Trophoblast cell (in vitro differentiated cells and primary cell): ENCODE data around the gene BTAF1.

Experiments used
- DNase-seq, 2 donors: peaks; one replicate each; pipeline ENCODE4 v3.0.0-alpha.2; 2016
- H2AFZ ChIP-seq: 2 replicates; pipeline ENCODE4 v1.6.1; 2013; ENCODE audit warnings: low read length, moderate library complexity, mild to moderate bottlenecking; ENCODE audit not compliant: insufficient read depth, poor library complexity
- H2AK5ac ChIP-seq: 2 replicates; pipeline ENCODE4 v1.6.1; 2013; ENCODE audit warnings: mild to moderate bottlenecking, low read length
- H2BK120ac ChIP-seq: 2 replicates; pipeline ENCODE4 v1.6.1; 2013; ENCODE audit warnings: low read length, mild to moderate bottlenecking, moderate library complexity; ENCODE audit not compliant: insufficient read depth, poor library complexity
- H2BK12ac ChIP-seq: 2 replicates; pipeline ENCODE4 v1.6.1; 2013; ENCODE audit warnings: mild to moderate bottlenecking, low read length, moderate library complexity
- H2BK5ac ChIP-seq: 2 replicates; pipeline ENCODE4 v1.6.1; 2013; ENCODE audit warnings: low read length, low read depth, moderate library complexity, mild to moderate bottlenecking; ENCODE audit not compliant: poor library complexity
- H3K14ac ChIP-seq: 2 replicates; pipeline ENCODE4 v1.6.1; 2013; ENCODE audit warnings: mild to moderate bottlenecking, low read length
- H3K18ac ChIP-seq: 2 replicates; pipeline ENCODE4 v1.6.1; 2013; ENCODE audit warnings: mild to moderate bottlenecking, low read length
- H3K23ac ChIP-seq: 2 replicates; pipeline ENCODE4 v1.6.1; 2013; ENCODE audit warnings: low read length
- H3K27ac ChIP-seq: 2 replicates; pipeline ENCODE4 v1.5.1; 2013; ENCODE audit warnings: low read depth, mild to moderate bottlenecking, inconsistent platforms, low read length, moderate library complexity
- H3K27me3 ChIP-seq: 2 replicates; pipeline ENCODE4 v1.6.1; 2013; ENCODE audit warnings: inconsistent platforms, mild to moderate bottlenecking, low read length, moderate library complexity; ENCODE audit not compliant: insufficient read depth
- H3K36me3 ChIP-seq, 2 experiments: 1 replicate in 1 of 2; 2 replicates in 1 of 2; pipeline ENCODE4 v1.6.1; 2013; ENCODE audit warnings: low read length in 2 of 2, mild to moderate bottlenecking in 2 of 2, moderate library complexity in 1 of 2; ENCODE audit not compliant: insufficient read depth in 2 of 2, control insufficient read depth in 1 of 2
- H3K4ac ChIP-seq: 2 replicates; pipeline ENCODE4 v1.6.1; 2013; ENCODE audit warnings: low read depth, mild to moderate bottlenecking, low read length, moderate library complexity
- H3K4me1 ChIP-seq, 2 experiments: 1 replicate in 1 of 2; 2 replicates in 1 of 2; pipeline ENCODE4 v1.6.1; 2013; ENCODE audit warnings: low read length in 2 of 2, mild to moderate bottlenecking in 2 of 2, moderate library complexity in 1 of 2; ENCODE audit not compliant: insufficient read depth in 2 of 2, control insufficient read depth in 1 of 2
- H3K4me2 ChIP-seq: 2 replicates; pipeline ENCODE4 v1.6.1; 2013; ENCODE audit warnings: inconsistent platforms, mild to moderate bottlenecking, low read length, moderate library complexity
- H3K4me3 ChIP-seq: 2 replicates; pipeline ENCODE4 v1.5.1; 2013; ENCODE audit warnings: mild to moderate bottlenecking, low read depth, low read length, inconsistent platforms
- H3K79me1 ChIP-seq: one replicate; pipeline ENCODE4 v1.6.1; 2013; ENCODE audit warnings: low read length
- H3K79me2 ChIP-seq: 2 replicates; pipeline ENCODE4 v1.6.1; 2013; ENCODE audit warnings: low read length, mild to moderate bottlenecking; ENCODE audit not compliant: control insufficient read depth, insufficient read depth, poor library complexity
- H3K9ac ChIP-seq: 2 replicates; pipeline ENCODE4 v1.6.1; 2013; ENCODE audit warnings: mild to moderate bottlenecking, low read length
- H3K9me3 ChIP-seq: 2 replicates; pipeline ENCODE4 v1.6.1; 2013; ENCODE audit warnings: low read depth, mild to moderate bottlenecking, control low read depth, inconsistent platforms, low read length; ENCODE audit not compliant: insufficient read depth
- H4K12ac ChIP-seq: 2 replicates; pipeline ENCODE4 v1.6.1; 2013; ENCODE audit warnings: low read depth, mild to moderate bottlenecking, low read length, moderate library complexity
- H4K8ac ChIP-seq: 2 replicates; pipeline ENCODE4 v1.6.1; 2013; ENCODE audit warnings: low read depth, mild to moderate bottlenecking, low read length, moderate library complexity
- H4K91ac ChIP-seq: one replicate; pipeline ENCODE4 v1.6.1; 2013; ENCODE audit warnings: low read depth, mild to moderate bottlenecking, low read length, moderate library complexity
- WGBS: extraction: QIAGEN DNeasy Blood & Tissue Kit; methylation state at CpG from one replicate; pipeline ENCODE4 v1.1.7; 2013; ENCODE audit warnings: missing lambda C conversion rate; ENCODE audit not compliant: insufficient read length, insufficient coverage; ENCODE audit errors: extremely low coverage; 5-methylcytosine and 5-hydroxymethylcytosine counted together

BTAF1 gene

DNA sequence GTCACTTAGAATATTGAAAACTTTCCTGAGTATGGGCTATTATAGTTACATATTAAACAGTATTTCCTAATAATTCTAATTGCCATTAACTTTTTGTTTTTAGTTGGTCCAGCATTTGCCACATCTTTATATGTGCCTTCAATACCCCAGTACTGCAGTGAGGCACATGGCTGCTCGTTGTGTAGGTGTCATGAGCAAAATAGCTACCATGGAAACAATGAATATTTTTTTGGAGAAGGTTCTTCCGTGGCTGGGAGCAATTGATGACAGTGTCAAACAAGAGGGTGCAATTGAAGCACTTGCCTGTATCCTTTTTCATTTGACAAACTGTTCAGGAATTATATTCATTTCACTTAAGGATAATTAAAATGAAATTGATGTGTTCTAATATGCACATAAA, 72.7 kb downstream of the BTAF1 start:
- H4K12ac ChIP-seq = no peak overlapping the region
- no peak overlapping the region for H3K4me3 ChIP-seq
- H3K4me1 ChIP-seq = no peaks in the 10 kb centered on the region
- H3K4me2 ChIP-seq = no peak overlapping the region
- H3K9me3 ChIP-seq = no peaks in the 10 kb centered on the region
- no peak overlapping the region for H2BK12ac ChIP-seq
- no peak for DNase-seq
- no peak overlapping the region for H4K91ac ChIP-seq
- H3K23ac ChIP-seq = no peak overlapping the region
- no peak overlapping the region for H3K14ac ChIP-seq
- no peak overlapping the region for H3K9ac ChIP-seq
- no peak overlapping the region for H2AFZ ChIP-seq
- no peak overlapping the region for H2AK5ac ChIP-seq
- H3K79me2 ChIP-seq = no peaks in the 10 kb centered on the region
- H3K27ac ChIP-seq = no peak overlapping the region
- peaks cover 15 to 17% of the 10 kb centered on the region in 2 experiments for H3K36me3 ChIP-seq
- no peak overlapping the region for H4K8ac ChIP-seq
- H2BK5ac ChIP-seq = no peak overlapping the region
- H3K18ac ChIP-seq = no peak overlapping the region
- WGBS = no CpG with 5 or more reads among the region's 2 CpGs
- H2BK120ac ChIP-seq = no peak overlapping the region
- no peaks in the 10 kb centered on the region for H3K27me3 ChIP-seq
- H3K4ac ChIP-seq = no peak overlapping the region
- no peaks in the 10 kb centered on the region for H3K79me1 ChIP-seq

DNA sequence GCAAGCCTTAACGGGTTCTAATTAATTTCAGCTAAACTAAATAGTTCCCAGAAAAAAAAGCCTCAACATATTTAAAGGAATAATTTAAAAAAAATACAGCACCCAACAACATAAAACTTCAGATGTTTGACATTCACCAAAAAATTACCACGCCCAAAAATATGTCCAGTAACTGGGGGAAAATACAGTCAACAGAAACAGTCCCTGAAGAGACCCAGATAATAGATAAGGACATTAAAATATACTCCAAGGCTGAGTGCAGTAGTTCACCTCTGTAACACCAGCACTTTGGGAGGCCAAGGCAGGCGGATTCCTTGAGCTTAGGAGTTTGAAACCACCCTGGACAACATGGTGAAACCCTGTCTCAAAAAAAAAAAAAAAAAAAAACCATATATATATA, 78.0 kb downstream of the BTAF1 start:
- no peak overlapping the region for H3K14ac ChIP-seq

DNA sequence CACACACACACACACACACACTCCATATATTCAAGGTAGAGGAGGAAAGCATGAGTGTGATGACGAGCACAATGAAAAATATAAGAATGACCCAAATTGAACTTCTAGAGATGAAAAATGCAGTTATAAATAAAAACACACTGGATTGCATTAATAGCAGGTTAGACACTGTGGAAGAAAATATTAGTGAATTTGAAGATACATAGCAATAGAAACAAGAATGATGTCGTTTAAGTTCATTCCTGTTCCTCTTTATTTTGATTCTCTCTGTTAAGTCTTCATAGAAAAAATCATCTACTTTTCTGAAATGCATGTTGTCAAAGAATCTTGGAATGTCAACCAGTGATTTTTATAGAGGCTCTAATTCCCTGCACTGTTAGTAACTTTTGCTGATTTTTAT, 78.4 kb downstream of the BTAF1 start:
- no peak overlapping the region for H4K8ac ChIP-seq
- no peak overlapping the region for H3K9ac ChIP-seq
- no peak overlapping the region for H2AK5ac ChIP-seq
- no peak overlapping the region for H3K27ac ChIP-seq
- H4K12ac ChIP-seq = no peak overlapping the region
- no peak overlapping the region for H3K4me2 ChIP-seq
- H2BK5ac ChIP-seq = no peak overlapping the region
- no peak for DNase-seq
- H3K36me3 ChIP-seq = peaks cover 10 to 16% of the 10 kb centered on the region in 2 experiments
- no peak overlapping the region for H3K23ac ChIP-seq
- no peak overlapping the region for H3K4ac ChIP-seq
- no peak overlapping the region for H3K18ac ChIP-seq
- no peaks in the 10 kb centered on the region for H3K79me2 ChIP-seq
- no peak overlapping the region for H2AFZ ChIP-seq
- H2BK12ac ChIP-seq = no peak overlapping the region
- no peak overlapping the region for H4K91ac ChIP-seq
- H3K14ac ChIP-seq = no peak overlapping the region
- no peak overlapping the region for H2BK120ac ChIP-seq
- H3K27me3 ChIP-seq = no peaks in the 10 kb centered on the region
- no peaks in the 10 kb centered on the region for H3K9me3 ChIP-seq
- H3K4me1 ChIP-seq = no peaks in the 10 kb centered on the region
- no CpG with 5 or more reads among the region's 2 CpGs for WGBS
- H3K79me1 ChIP-seq = no peaks in the 10 kb centered on the region
- H3K4me3 ChIP-seq = no peak overlapping the region

More for the DNA sequence above, 78.0 kb downstream of the BTAF1 start:
- H4K91ac ChIP-seq = no peak overlapping the region
- no peaks in the 10 kb centered on the region for H3K9me3 ChIP-seq
- no peaks in the 10 kb centered on the region for H3K4me1 ChIP-seq
- H3K79me1 ChIP-seq = no peaks in the 10 kb centered on the region
- no peak overlapping the region for H3K23ac ChIP-seq
- H4K8ac ChIP-seq = no peak overlapping the region
- no peak overlapping the region for H3K4ac ChIP-seq
- no peak overlapping the region for H3K4me3 ChIP-seq
- H2BK12ac ChIP-seq = no peak overlapping the region
- no peak overlapping the region for H3K27ac ChIP-seq
- H3K79me2 ChIP-seq = no peaks in the 10 kb centered on the region
- H2AFZ ChIP-seq = no peak overlapping the region
- H3K9ac ChIP-seq = no peak overlapping the region
- H3K27me3 ChIP-seq = no peaks in the 10 kb centered on the region
- no peak overlapping the region for H3K18ac ChIP-seq
- H2BK5ac ChIP-seq = no peak overlapping the region
- no peak overlapping the region for H3K4me2 ChIP-seq
- H2AK5ac ChIP-seq = no peak overlapping the region
- no peak for DNase-seq
- peaks cover 10 to 16% of the 10 kb centered on the region in 2 experiments for H3K36me3 ChIP-seq
- no CpG with 5 or more reads among the region's 3 CpGs for WGBS
- no peak overlapping the region for H4K12ac ChIP-seq
- H2BK120ac ChIP-seq = no peak overlapping the region

DNA sequence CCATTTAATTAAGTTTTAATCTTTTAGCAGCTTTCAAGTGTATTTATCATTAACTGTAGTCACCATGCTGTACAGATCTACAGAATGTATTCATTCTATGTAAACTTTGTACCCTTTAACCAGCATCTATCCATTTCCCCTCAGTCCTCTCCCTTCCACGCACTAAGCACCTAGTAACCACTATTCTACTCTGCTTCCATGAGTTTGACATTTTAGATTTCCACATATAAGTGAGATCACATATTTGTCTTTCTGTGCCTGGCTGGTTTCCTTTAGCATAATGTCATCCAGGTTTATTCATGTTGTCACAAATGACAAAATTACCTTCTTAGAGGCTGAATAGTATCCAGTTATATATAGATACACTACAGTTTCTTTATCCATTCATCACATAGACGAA, 79.7 kb downstream of the BTAF1 start:
- Histone ChIP-seq H2AFZ (no peak overlapping the region), H3K23ac (no peak overlapping the region), H3K4me3 (no peak overlapping the region), H3K9ac (no peak overlapping the region), H3K27me3 (no peaks in the 10 kb centered on the region), H3K79me2 (no peaks in the 10 kb centered on the region), H4K12ac (no peak overlapping the region), H2AK5ac (no peak overlapping the region), H3K9me3 (no peaks in the 10 kb centered on the region), H3K4me1 (no peaks in the 10 kb centered on the region), H3K36me3 (peaks cover 6 to 17% of the 10 kb centered on the region in 2 experiments), H2BK12ac (no peak overlapping the region), H4K8ac (no peak overlapping the region), H3K4ac (no peak overlapping the region), H2BK5ac (no peak overlapping the region), H3K27ac (no peak overlapping the region), H3K18ac (no peak overlapping the region), H3K79me1 (no peaks in the 10 kb centered on the region), H3K4me2 (no peak overlapping the region), H4K91ac (no peak overlapping the region), H2BK120ac (no peak overlapping the region), H3K14ac (no peak overlapping the region)
- DNase-seq = no peak
- WGBS = no CpG with 5 or more reads among the region's 2 CpGs
